AG04449 (cell line): Measurements from ENCODE around the gene HIP1R.
A peak's percentile ranks its signal among the peaks of the same experiment; 100 is the strongest.

Source experiments
- CTCF ChIA-PET: fragments of 350-600 bp; formaldehyde crosslinking; extraction: SDS; loops from one replicate; lab custom pipeline; 2021; ENCODE audit warnings: antibody characterized with exemption; lab: Yijun Ruan, JAX
- POLR2A ChIA-PET: fragments of 400-600, 350-600 bp; formaldehyde crosslinking; extraction: SDS; loops from one replicate; lab custom pipeline; 2020; ENCODE audit warnings: antibody characterized with exemption, inconsistent platforms; lab: Yijun Ruan, JAX
- DNase-seq: peaks from one replicate; pipeline ENCODE4 v3.0.0-alpha.2; 2010; ENCODE audit warnings: low read depth, low spot score
- H3K4me3 ChIP-seq: 2 replicates; pipeline ENCODE4 v1.5.1; 2011; ENCODE audit warnings: low read depth, mild to moderate bottlenecking, control low read depth, low read length
- TF ChIP-seq, protein P1 (sequence below): IDR thresholded peaks from one replicate; pipeline ENCODE4 v1.5.1; 2011; ENCODE audit warnings: mild to moderate bottlenecking, moderate library complexity, low read length, control low read depth, inconsistent platforms; ENCODE audit not compliant: insufficient read depth; ENCODE audit errors: missing control alignments

HIP1R gene

DNA sequence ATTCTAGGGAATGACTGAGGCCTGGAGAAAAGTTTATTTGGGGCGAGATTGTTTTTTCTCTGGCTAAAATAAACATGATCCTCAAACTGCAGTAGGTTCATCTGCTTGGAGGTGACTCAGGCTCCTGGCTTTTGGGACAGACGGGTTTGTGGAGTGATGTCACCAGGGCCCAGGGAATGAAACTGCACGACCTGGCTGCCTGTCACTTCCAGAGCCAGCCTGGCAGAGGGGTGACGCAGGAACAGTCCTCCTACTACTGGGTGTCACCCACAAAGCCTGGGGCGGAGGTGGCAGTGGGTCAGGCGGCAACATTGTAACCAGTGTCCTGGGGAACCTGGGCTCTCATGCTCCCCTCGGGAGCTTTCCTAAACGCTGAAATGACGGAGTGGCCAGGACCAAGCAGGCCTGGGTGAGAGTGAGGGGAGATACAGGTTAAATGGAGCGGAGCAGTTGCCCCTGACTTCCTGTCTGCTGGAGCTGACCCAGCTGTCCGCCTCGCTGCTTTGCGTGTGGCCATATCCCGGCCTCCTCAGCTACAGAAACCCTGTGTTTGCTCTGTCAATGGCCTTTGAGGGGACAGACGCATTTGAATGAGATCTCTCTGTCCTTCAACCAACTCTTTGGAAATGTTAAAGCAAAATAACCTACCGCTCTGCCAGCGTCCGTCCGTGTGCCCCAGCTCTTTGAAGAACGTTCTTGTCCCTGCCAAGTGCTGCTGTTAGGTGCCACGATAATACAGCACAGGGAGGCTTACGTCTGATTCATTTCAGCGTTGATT lies 6.5 kb downstream of the HIP1R start:
- DNase-seq, result peak; percentile 49
- ChIA-PET CTCF (interaction anchor here (0.7 to 3.3 kb wide), 6 partner anchors 8 to 30 kb away, joined by 3 to 18 read pairs (median 3); no protein-coding TSS in a partner anchor), POLR2A (no interaction called here)
- TF ChIP-seq, protein P1, sequence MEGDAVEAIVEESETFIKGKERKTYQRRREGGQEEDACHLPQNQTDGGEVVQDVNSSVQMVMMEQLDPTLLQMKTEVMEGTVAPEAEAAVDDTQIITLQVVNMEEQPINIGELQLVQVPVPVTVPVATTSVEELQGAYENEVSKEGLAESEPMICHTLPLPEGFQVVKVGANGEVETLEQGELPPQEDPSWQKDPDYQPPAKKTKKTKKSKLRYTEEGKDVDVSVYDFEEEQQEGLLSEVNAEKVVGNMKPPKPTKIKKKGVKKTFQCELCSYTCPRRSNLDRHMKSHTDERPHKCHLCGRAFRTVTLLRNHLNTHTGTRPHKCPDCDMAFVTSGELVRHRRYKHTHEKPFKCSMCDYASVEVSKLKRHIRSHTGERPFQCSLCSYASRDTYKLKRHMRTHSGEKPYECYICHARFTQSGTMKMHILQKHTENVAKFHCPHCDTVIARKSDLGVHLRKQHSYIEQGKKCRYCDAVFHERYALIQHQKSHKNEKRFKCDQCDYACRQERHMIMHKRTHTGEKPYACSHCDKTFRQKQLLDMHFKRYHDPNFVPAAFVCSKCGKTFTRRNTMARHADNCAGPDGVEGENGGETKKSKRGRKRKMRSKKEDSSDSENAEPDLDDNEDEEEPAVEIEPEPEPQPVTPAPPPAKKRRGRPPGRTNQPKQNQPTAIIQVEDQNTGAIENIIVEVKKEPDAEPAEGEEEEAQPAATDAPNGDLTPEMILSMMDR, result no peak
- no peak overlapping the region for H3K4me3 ChIP-seq

DNA sequence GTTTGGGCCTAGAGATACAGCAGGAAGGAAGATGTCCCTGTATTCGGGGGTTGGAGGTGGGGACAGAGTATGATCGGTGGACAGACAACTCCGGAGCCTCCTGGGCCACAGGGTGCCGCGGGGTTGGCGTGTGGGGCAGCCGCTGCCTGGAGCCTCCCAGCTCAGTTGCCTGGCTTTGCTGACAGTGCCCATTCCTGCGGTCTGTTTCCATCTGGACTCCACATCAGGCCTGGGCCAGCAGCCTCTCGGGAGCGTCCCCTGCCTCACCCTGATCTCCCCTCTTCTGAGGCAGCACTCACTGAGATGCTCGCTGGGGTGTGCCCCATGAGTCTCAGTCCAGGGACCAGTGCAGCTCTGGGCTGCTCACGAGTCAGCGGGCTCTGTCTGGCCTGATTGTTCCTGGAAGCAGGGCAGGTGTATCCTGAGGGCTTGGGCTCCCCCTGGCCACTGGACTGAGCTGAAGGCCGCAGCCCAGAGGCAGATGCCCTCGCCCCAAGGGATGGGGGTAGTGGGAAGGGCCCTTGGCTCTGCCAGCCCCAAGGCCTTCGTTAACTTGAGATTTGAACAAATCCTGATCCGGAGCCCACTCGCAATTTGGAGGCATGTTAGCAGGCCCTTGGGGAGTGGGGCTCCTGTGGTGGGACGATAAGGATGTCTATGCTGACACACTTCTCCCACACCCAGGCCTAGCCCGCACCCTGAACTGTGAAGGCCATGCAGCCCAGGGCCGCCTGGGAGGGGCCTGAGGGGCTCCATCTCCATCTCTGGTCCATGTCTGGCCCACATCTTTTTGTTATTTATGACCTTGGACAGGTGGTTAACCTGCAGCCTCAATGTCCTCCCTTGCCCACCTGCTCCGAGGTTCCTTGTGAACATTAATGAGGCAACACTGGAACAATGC lies 7.5 kb downstream of the HIP1R start:
- no peak overlapping the region for H3K4me3 ChIP-seq
- TF ChIP-seq, protein P1, result no peak
- POLR2A ChIA-PET, result interaction anchor here (0.7 kb wide), 1 partner anchor 41 kb away, joined by 4 read pairs; no protein-coding TSS in a partner anchor
- no peak for DNase-seq
- CTCF ChIA-PET, result interaction anchor here (0.7 to 3.3 kb wide), 9 partner anchors 9 to 395 kb away, joined by 3 to 18 read pairs (median 4); no protein-coding TSS in a partner anchor

DNA sequence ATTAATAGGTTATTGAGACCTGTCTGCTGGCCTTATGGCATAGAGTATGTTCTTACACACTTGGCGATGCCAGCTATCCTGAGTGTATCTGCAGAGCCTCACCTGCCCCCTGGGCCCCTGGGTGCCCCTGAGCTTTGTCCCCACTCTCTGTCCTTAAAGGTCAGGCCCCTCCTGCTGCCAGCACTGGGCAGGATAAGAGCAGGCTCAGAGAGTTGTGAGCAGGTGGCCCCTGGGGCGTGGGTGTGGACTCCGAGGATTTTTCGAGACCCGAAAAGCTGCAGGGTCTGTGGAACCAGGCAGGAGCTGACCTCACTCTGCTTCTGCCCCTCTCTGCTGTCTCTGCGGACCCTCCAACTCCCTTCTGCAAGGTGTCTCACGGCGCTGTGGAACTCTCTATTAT lies 8.2 kb downstream of the HIP1R start:
- TF ChIP-seq, protein P1, result no peak
- no peak overlapping the region for H3K4me3 ChIP-seq
- ChIA-PET CTCF (interaction anchor here (1.3 to 3.3 kb wide), 4 partner anchors 14 to 394 kb away, joined by 4 to 18 read pairs (median 5); no protein-coding TSS in a partner anchor), POLR2A (interaction anchor here (0.7 kb wide), 1 partner anchor 40 kb away, joined by 4 read pairs; no protein-coding TSS in a partner anchor)
- no peak for DNase-seq

DNA sequence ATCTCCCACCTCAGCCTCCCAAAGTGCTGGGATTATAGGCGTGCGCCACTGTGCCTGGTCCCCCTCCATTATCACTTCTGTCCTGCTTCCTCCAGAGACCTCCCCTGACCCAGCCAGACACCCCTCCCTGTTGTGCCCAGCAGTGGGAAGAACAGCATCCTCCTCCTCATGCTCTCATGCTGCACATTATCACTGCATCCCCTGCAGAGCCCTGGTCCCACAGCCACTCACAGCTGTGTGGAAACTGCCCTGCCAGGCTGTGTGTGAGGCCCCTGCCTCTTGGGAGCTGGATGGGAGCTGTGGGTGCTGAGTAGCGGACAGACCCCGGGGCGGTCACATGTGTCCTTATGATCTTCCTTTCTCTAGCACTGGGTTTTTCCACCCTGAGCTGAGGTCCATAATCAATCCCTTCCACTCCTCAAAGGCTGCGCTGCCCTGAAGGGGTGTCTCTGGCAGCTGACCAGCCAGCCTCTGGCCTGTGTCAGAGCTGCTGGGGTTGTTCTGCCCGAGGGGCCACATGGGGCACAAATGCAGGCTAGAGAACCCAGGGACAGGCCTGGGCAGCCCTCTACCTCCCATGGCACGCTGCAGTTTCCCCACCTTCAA lies 9.2 kb downstream of the HIP1R start:
- DNase-seq, result no peak
- ChIA-PET CTCF (interaction anchor here (1.6 to 3.3 kb wide), 2 partner anchors 16 to 393 kb away, joined by 4 to 18 read pairs; no protein-coding TSS in a partner anchor), POLR2A (no interaction called here)
- H3K4me3 ChIP-seq, result no peak overlapping the region
- TF ChIP-seq, protein P1, result no peak

DNA sequence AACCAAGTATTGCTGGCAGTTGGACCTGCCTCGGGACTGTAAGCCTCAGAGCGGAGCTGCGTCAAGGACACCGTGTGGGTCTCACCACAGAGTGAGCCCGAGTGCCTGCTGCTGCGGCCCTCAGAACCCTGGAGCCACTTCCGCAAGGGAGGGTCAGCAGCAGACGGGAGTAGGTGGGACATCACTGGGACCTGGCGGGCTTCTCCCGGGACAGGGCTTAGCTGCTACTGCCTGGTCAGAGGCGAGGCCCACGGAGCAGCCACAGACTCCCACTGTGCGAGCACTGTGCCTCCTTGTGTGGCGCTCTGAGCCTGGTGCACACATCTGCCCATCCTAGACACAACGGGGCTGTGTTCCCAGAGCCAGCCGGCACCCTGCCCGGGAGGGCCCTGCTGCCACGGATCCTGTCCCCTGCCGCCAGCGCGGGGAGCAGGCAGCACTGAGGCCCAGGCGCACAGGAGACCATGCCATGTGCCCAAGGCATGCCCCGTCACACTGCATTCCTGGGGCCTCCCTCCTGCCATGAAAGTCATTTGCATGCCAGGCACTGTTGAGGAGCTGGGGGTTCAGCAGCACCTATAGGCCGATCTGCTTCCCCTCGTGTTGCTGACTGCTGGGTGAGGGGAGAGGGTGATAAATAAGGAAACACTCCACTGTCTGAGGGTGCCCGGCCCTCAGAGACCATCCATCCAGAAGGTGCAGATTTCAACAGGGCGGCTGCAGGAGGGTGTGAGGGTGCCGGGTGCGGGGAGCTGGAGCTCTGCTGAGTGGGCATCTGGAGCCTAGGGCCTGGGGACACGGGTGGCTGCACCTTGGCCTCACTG lies 10.0 kb downstream of the HIP1R start:
- no peak overlapping the region for H3K4me3 ChIP-seq
- CTCF ChIA-PET, result interaction anchor here (1.1 to 1.5 kb wide), 2 partner anchors 12 to 15 kb away, joined by 3 to 4 read pairs; no protein-coding TSS in a partner anchor
- TF ChIP-seq, protein P1, result no peak
- POLR2A ChIA-PET, result no interaction called here
- no peak for DNase-seq
